Suprapubic skin (tissue), 3 donors: ENCODE results near the gene CFAP52.

Source experiments
- EP300 ChIP-seq: sonication (generic); formaldehyde crosslinking; IDR thresholded peaks from one replicate; pipeline ENCODE4 v1.6.1; 2017; ENCODE audit warnings: antibody characterized with exemption
- POLR2A ChIP-seq, 2 donors: fragments of 450-650 bp; IDR thresholded peaks; one replicate each; pipeline ENCODE4 v1.6.1; 2017; ENCODE audit warnings: antibody characterized with exemption in 2 of 2, mild to moderate bottlenecking in 2 of 2, moderate library complexity in 2 of 2
- TF ChIP-seq, protein P1 (sequence below), 2 donors: fragments of 200-600 bp in 1 of 2; fragments of 450-650 bp in 1 of 2; sonication (generic) in 1 of 2; IDR thresholded peaks; one replicate each; pipeline ENCODE4 v1.5.1; 2016 to 2019; ENCODE audit warnings: antibody characterized with exemption in 2 of 2, mild to moderate bottlenecking in 1 of 2, moderate library complexity in 1 of 2

DNA sequence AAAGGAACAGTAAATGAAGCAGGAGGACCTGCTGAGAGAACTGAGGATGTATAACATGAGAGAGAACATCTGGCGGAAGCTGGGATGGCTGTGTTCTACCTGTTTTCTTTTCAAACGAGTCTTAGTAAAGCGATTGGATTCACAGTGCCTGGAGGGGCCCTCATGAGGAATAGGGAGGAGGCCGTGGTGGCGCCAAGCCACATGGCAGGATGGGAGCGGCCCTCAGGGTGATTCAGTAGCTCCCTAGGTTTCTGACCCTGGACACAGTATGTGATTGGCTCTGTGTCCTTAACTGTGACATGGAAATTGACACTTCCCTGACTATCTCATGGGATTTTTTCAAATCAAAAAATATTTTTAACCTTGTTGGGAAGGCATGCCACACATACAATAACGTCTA is 101.0 kb downstream of the CFAP52 start:
- TF ChIP-seq, protein P1, sequence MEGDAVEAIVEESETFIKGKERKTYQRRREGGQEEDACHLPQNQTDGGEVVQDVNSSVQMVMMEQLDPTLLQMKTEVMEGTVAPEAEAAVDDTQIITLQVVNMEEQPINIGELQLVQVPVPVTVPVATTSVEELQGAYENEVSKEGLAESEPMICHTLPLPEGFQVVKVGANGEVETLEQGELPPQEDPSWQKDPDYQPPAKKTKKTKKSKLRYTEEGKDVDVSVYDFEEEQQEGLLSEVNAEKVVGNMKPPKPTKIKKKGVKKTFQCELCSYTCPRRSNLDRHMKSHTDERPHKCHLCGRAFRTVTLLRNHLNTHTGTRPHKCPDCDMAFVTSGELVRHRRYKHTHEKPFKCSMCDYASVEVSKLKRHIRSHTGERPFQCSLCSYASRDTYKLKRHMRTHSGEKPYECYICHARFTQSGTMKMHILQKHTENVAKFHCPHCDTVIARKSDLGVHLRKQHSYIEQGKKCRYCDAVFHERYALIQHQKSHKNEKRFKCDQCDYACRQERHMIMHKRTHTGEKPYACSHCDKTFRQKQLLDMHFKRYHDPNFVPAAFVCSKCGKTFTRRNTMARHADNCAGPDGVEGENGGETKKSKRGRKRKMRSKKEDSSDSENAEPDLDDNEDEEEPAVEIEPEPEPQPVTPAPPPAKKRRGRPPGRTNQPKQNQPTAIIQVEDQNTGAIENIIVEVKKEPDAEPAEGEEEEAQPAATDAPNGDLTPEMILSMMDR (IDR thresholded peaks at IDR 0.05): no peak
- TF ChIP-seq POLR2A (IDR thresholded peaks at IDR 0.05) (no peak), EP300 (no peak)
